COLO668 (cell line): ENCODE measurements around the gene NMNAT3.

Source experiments
- DNase-seq: peaks from one replicate; lab custom pipeline; 2025; ENCODE audit not compliant: unreplicated experiment; lab: John Stamatoyannopoulos, UW

NMNAT3 gene

GRCh38 chr3:139548801-139549200, 129.0 kb downstream of the NMNAT3 start:
- no peak for DNase-seq

GRCh38 chr3:139547666-139548065, 130.1 kb downstream of the NMNAT3 start:
- DNase-seq, result no peak

- DNase-seq, result no peak
Measured at GRCh38 chr3:139546772-139547171, 131.0 kb downstream of the NMNAT3 start.

GRCh38 chr3:139541532-139542288, 136.1 kb downstream of the NMNAT3 start:
- DNase-seq, result no peak

- no peak for DNase-seq
Measured at GRCh38 chr3:139540651-139541531, 136.9 kb downstream of the NMNAT3 start.

GRCh38 chr3:139538733-139539132, 139.0 kb downstream of the NMNAT3 start:
- DNase-seq, result no peak

- DNase-seq, result no peak
Measured at GRCh38 chr3:139537795-139538621, 139.8 kb downstream of the NMNAT3 start.

- no peak for DNase-seq
Measured at GRCh38 chr3:139537361-139537760, 140.4 kb downstream of the NMNAT3 start.

- no peak for DNase-seq
Measured at GRCh38 chr3:139534992-139535879, 142.5 kb downstream of the NMNAT3 start.

GRCh38 chr3:139534455-139534812, 143.3 kb downstream of the NMNAT3 start:
- peak; percentile 10 for DNase-seq

- no peak for DNase-seq
Measured at GRCh38 chr3:139533781-139534454, 143.9 kb downstream of the NMNAT3 start.

- DNase-seq, result no peak
Measured at GRCh38 chr3:139532976-139533375, 144.8 kb downstream of the NMNAT3 start.

GRCh38 chr3:139530717-139531116, 147.1 kb downstream of the NMNAT3 start:
- DNase-seq, result no peak

GRCh38 chr3:139529662-139530061, 148.1 kb downstream of the NMNAT3 start:
- no peak for DNase-seq

- no peak for DNase-seq
Measured at GRCh38 chr3:139528924-139529323, 148.8 kb downstream of the NMNAT3 start.

- DNase-seq, result no peak
Measured at GRCh38 chr3:139528281-139528680, 149.5 kb downstream of the NMNAT3 start.

GRCh38 chr3:139527265-139527664, 150.5 kb downstream of the NMNAT3 start:
- no peak for DNase-seq

GRCh38 chr3:139526146-139526545, 151.6 kb downstream of the NMNAT3 start:
- DNase-seq, result no peak

- DNase-seq, result no peak
Measured at GRCh38 chr3:139524841-139525636, 152.7 kb downstream of the NMNAT3 start.
